Anterior cingulate cortex (tissue), 58 donors: ENCODE measurements around the gene LRRC52.
"Not testable (repeated sequence)": the region's sequence is repeated elsewhere in the genome, so short reads cannot be mapped to it uniquely, and the experiment has no call there.

Source experiments
- DNase-seq, 58 donors: peaks; one replicate each; lab custom pipeline; 2025; lab: John Stamatoyannopoulos, UW

The LRRC52 gene

GRCh38 chr1:165577707-165578106 is 33.9 kb downstream of the LRRC52 start:
- no peak for DNase-seq

- DNase-seq: no peak
Measured at GRCh38 chr1:165580931-165581871, 37.4 kb downstream of the LRRC52 start.

- no peak for DNase-seq
Measured at GRCh38 chr1:165581926-165582325, 38.1 kb downstream of the LRRC52 start.

- DNase-seq: no peak
Measured at GRCh38 chr1:165586398-165586797, 42.6 kb downstream of the LRRC52 start.

GRCh38 chr1:165591391-165591790 is 47.6 kb downstream of the LRRC52 start:
- not testable (repeated sequence) for DNase-seq

GRCh38 chr1:165592945-165593823 is 49.4 kb downstream of the LRRC52 start:
- peak in 52 of 58 donors; percentile 9 to 83 (median 46) for DNase-seq

GRCh38 chr1:165595246-165595938 is 51.6 kb downstream of the LRRC52 start:
- no peak for DNase-seq

GRCh38 chr1:165597883-165598675 is 54.3 kb downstream of the LRRC52 start:
- DNase-seq: peak; percentile 64 to 98 (median 94)

- DNase-seq: no peak
Measured at GRCh38 chr1:165598676-165599059, 54.9 kb downstream of the LRRC52 start.

- DNase-seq: peak in 10 of 58 donors; percentile 4 to 22 (median 10)
Measured at GRCh38 chr1:165600793-165601192, 57.0 kb downstream of the LRRC52 start.

- no peak for DNase-seq
Measured at GRCh38 chr1:165603810-165604209, 60.0 kb downstream of the LRRC52 start.

- DNase-seq: no peak
Measured at GRCh38 chr1:165605246-165605645, 61.4 kb downstream of the LRRC52 start.

GRCh38 chr1:165606676-165607075 is 62.9 kb downstream of the LRRC52 start:
- DNase-seq: peak in 1 of 58 donors; percentile 3

GRCh38 chr1:165610866-165611265 is 67.1 kb downstream of the LRRC52 start:
- DNase-seq: no peak

- no peak for DNase-seq
Measured at GRCh38 chr1:165612062-165612461, 68.3 kb downstream of the LRRC52 start.
